K562 (cell line): ENCODE measurements around the gene NAV2. TPM values are rescaled to one million over a fixed set of nuclear protein-coding genes. Genes with fewer than 3 reads are reported as not detected.

Source experiments
- BRCA1 ChIP-seq, 2 experiments: fragments of 450-650 bp in 1 of 2; sonication (generic) in 1 of 2; formaldehyde crosslinking in 1 of 2; IDR thresholded peaks; 2 replicates each; pipeline versions ENCODE4 v1.5.0 to v1.6.1; 2017 to 2020; ENCODE audit warnings: mild to moderate bottlenecking in 1 of 2, missing genetic modification reagents in 1 of 2
- C11orf30 ChIP-seq: fragments of 450-650 bp; IDR thresholded peaks from 2 replicates; pipeline ENCODE4 v1.6.1; 2016; ENCODE audit warnings: low read depth, mild to moderate bottlenecking
- COPS2 ChIP-seq: fragments of 450-650 bp; conservative IDR thresholded peaks from 2 replicates; pipeline ENCODE4 v1.6.1; 2016; ENCODE audit warnings: mild to moderate bottlenecking, moderate library complexity
- EWSR1 ChIP-seq: fragments of 450-650 bp; IDR thresholded peaks from 2 replicates; pipeline ENCODE4 v1.6.1; 2018; ENCODE audit warnings: borderline replicate concordance, mild to moderate bottlenecking, low read depth, moderate library complexity; ENCODE audit not compliant: partially characterized antibody
- HLTF ChIP-seq: fragments of 450-650 bp; IDR thresholded peaks from 2 replicates; pipeline ENCODE4 v1.6.1; 2016
- PTBP1 ChIP-seq: fragments of 200-400 bp; formaldehyde crosslinking; IDR thresholded peaks from 2 replicates; pipeline ENCODE4 v1.6.1; 2017; ENCODE audit warnings: low read depth, low read length
- RBFOX2 ChIP-seq: fragments of 200-400 bp; formaldehyde crosslinking; IDR thresholded peaks from 2 replicates; pipeline ENCODE4 v1.6.1; 2017; ENCODE audit warnings: low read depth, mild to moderate bottlenecking, low read length, moderate library complexity
- RERE ChIP-seq: sonication (generic); formaldehyde crosslinking; IDR thresholded peaks from 2 replicates; pipeline ENCODE4 v1.8.0; 2023; ENCODE audit warnings: missing genetic modification reagents, mild to moderate bottlenecking, borderline replicate concordance
- ZNF347 ChIP-seq: fragments of 450-650 bp; formaldehyde crosslinking; IDR thresholded peaks from 2 replicates; pipeline ENCODE4 v1.4.0; 2020; ENCODE audit warnings: low read depth, mild to moderate bottlenecking, moderate library complexity
- ZNF407 ChIP-seq: fragments of 450-650 bp; IDR thresholded peaks from 2 replicates; pipeline ENCODE4 v1.6.1; 2016; ENCODE audit warnings: low read depth
- ZNF445 ChIP-seq: fragments of 250-450 bp; sonication (Bioruptor Pico); IDR thresholded peaks from 2 replicates; pipeline ENCODE4 v1.4.0; 2020; ENCODE audit warnings: low read depth, mild to moderate bottlenecking, moderate library complexity
- polyA plus RNA-seq, 8 experiments: library from polyadenylated mRNA; depleted of rRNA in 4 of 8; stranded (reverse) in 5 of 8; unstranded in 3 of 8; fragments of >200 nt; fragmentation: Nextera tagmentation in 2 of 8; fragmentation: Illumina TruSeq in 1 of 8; extraction: Ambion mirVana in 2 of 8; extraction: Trizol in 1 of 8; gene quantifications; 2 replicates each; pipeline versions ENCODE4 v1.2.1 to v1.2.3, GENCODE V29; 2011 to 2014; ENCODE audit warnings: inconsistent platforms in 1 of 8, missing spikeins in 1 of 8
- total RNA-seq, 7 experiments: library from RNA; depleted of rRNA in 6 of 7; stranded (reverse); fragments of >200 nt in 6 of 7; fragmentation: Illumina TruSeq in 2 of 7; extraction: Trizol in 2 of 7; gene quantifications; 2 replicates each; pipeline versions ENCODE4 v1.2.1 to v1.2.3, GENCODE V29; 2011 to 2021; ENCODE audit warnings: low replicate concordance in 1 of 7
- TF ChIP-seq, protein P1 (sequence below): sonication (generic); formaldehyde crosslinking; IDR thresholded peaks from 2 replicates; pipeline ENCODE4 v1.8.1; 2023; ENCODE audit warnings: mild to moderate bottlenecking, missing genetic modification reagents

NAV2 gene
- total and polyA plus RNA-seq, 9 of the 15 experiments (the other 6 are each of a cell fraction or from before 2014, with no cell fraction given): 0.03 to 0.35 (median 0.05) TPM

GRCh38 chr11:19934828-19935259, 222.2 kb downstream of the NAV2 start (continued):
- TF ChIP-seq RERE (CRISPR knock-in tag): no peak
- TF ChIP-seq, protein P1, sequence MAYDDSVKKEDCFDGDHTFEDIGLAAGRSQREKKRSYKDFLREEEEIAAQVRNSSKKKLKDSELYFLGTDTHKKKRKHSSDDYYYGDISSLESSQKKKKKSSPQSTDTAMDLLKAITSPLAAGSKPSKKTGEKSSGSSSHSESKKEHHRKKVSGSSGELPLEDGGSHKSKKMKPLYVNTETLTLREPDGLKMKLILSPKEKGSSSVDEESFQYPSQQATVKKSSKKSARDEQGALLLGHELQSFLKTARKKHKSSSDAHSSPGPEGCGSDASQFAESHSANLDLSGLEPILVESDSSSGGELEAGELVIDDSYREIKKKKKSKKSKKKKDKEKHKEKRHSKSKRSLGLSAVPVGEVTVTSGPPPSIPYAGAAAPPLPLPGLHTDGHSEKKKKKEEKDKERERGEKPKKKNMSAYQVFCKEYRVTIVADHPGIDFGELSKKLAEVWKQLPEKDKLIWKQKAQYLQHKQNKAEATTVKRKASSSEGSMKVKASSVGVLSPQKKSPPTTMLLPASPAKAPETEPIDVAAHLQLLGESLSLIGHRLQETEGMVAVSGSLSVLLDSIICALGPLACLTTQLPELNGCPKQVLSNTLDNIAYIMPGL (CRISPR knock-in tag): no peak
- no peak for TF ChIP-seq PTBP1
- TF ChIP-seq HLTF: no peak
- no peak for TF ChIP-seq RBFOX2
- no peak for TF ChIP-seq C11orf30
- no peak for TF ChIP-seq BRCA1 (IDR thresholded peaks at IDR 0.05)
- TF ChIP-seq BRCA1 (CRISPR knock-in tag; IDR thresholded peaks at IDR 0.05): no peak
- no peak for TF ChIP-seq ZNF407
- no peak for TF ChIP-seq EWSR1
- TF ChIP-seq ZNF445 (CRISPR knock-in tag): no peak
- no peak for TF ChIP-seq COPS2
- TF ChIP-seq ZNF347: no peak
